ENCODE measurements around the gene SLFNL1.

SLFNL1 gene

GRCh38 chr1:41021526-41022308 lies at the start of gene SLFNL1:
Gene SLFNL1 (minus strand): TSS chr1:41021725. CDS start chr1:41020660, 1,065 bp downstream.
- H3K27me3 Mint-ChIP-seq, result no peaks in the 10 kb centered on the region

DNA sequence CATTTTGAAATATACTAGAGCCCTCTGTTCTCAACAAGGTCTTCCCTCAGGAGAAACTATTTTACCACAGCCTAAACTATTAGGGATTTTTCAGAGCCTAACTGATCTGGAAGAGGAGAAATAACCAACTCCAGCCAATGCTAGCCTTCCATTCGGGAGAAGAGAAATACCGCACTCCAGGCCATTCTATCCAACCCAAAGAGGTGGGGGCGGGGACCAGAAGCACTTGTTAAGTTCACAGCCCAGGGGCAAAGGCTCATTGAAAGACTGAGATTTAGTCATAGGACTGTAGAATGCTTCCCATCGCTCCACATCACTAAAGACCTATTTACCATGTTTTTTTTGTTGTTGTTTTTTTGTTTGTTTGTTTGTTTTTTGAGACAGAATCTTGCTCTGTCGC lies 35.4 kb upstream of the SLFNL1 start:
- H3K4me3 Mint-ChIP-seq, result no peak overlapping the region
- H3K27me3 Mint-ChIP-seq, result no peaks in the 10 kb centered on the region
- no peaks in the 10 kb centered on the region for H3K4me1 Mint-ChIP-seq (ENCODE audit: low read depth)

More at GRCh38 chr1:41021526-41022308, at the start of gene SLFNL1:
- no peaks in the 10 kb centered on the region for H3K9me3 Mint-ChIP-seq (ENCODE audit: low read depth)
- peak within 1 kb of the TSS; percentile 46 for H3K27ac Mint-ChIP-seq
- no peaks in the 10 kb centered on the region for H3K36me3 Mint-ChIP-seq
- peaks cover 6% of the 10 kb centered on the region for H3K4me1 Mint-ChIP-seq (ENCODE audit: low read depth)
- no peak within 1 kb of the TSS for H3K4me3 Mint-ChIP-seq

DNA sequence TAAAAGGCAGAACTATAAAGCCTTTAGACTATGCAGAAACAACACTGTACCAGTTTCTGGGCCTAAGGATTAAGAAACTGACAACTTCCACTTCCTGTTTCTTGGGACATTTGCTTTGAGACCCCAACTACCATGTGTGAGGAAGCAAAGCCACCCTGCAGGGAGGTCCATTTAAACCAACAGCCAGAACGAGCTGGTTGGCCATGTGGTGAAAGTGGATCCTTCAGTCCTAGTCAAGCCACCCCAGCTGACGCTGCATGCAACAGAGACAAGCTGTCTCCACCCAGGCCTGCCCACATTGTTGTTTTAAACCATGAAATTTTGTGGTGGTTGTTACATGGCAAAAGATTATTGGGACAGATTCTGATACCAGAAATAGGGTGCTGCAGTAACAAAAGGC lies 31.8 kb upstream of the SLFNL1 start:
- no peak overlapping the region for H3K4me3 Mint-ChIP-seq
- H3K27ac Mint-ChIP-seq, result no peak overlapping the region
- peaks cover 30% of the 10 kb centered on the region for H3K36me3 Mint-ChIP-seq
- H3K4me1 Mint-ChIP-seq (ENCODE audit: low read depth), result no peaks in the 10 kb centered on the region
- no peaks in the 10 kb centered on the region for H3K27me3 Mint-ChIP-seq
- H3K9me3 Mint-ChIP-seq (ENCODE audit: low read depth), result no peaks in the 10 kb centered on the region

More for the DNA sequence above, 35.4 kb upstream of the SLFNL1 start:
- H3K9me3 Mint-ChIP-seq (ENCODE audit: low read depth), result no peaks in the 10 kb centered on the region
- H3K36me3 Mint-ChIP-seq, result peaks cover 37% of the 10 kb centered on the region
- H3K27ac Mint-ChIP-seq, result no peak overlapping the region

DNA sequence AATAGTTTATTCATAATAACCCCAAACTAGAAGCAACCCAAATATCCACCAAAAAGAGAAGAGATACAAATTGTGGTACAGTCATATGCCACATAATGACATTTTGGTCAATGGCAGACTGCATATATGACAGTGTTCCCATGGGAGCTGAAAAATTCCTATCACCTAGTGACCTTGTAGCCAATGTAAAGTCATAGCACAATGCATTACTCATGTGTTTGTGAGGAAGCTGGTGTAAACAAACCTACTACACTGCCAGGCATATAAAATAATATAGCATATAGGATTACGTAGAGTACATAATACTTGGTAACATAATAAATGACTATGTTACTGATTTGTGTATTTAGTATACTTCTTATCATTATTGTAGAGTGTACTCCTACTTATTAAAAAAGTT lies 29.5 kb upstream of the SLFNL1 start:
- H3K36me3 Mint-ChIP-seq, result peaks cover 24% of the 10 kb centered on the region
- H3K9me3 Mint-ChIP-seq (ENCODE audit: low read depth), result no peaks in the 10 kb centered on the region
- H3K4me1 Mint-ChIP-seq (ENCODE audit: low read depth), result no peaks in the 10 kb centered on the region
- no peak overlapping the region for H3K4me3 Mint-ChIP-seq
- H3K27ac Mint-ChIP-seq, result no peak overlapping the region
- no peaks in the 10 kb centered on the region for H3K27me3 Mint-ChIP-seq

GRCh38 chr1:41048540-41048939 lies 27.0 kb upstream of the SLFNL1 start:
- no peak overlapping the region for H3K27ac Mint-ChIP-seq
- no peaks in the 10 kb centered on the region for H3K27me3 Mint-ChIP-seq
- no peaks in the 10 kb centered on the region for H3K9me3 Mint-ChIP-seq (ENCODE audit: low read depth)
- H3K4me1 Mint-ChIP-seq (ENCODE audit: low read depth), result peaks cover 6% of the 10 kb centered on the region
- H3K36me3 Mint-ChIP-seq, result peaks cover 22% of the 10 kb centered on the region
- H3K4me3 Mint-ChIP-seq, result no peak overlapping the region

DNA sequence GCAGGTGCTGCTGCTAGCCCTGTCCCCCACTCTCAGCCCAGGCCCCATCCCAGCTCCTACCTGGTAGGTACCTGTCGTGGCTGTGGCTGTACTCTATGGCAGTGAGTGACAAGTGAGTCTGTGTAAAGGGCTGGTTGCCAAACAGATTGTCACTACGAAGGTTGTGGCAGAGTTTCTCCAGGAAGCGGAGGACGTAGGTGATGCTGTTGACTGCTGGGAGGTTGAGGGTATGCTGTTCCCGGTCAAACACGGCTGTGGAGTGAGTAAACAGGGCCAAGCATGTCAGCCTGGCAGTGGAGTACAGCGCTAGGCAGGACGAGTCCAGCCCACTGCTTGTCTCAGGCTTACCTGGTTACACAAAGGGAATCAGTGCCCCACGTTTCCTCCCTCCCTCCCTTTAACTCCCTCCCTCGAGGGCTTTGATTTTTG lies 24.8 kb upstream of the SLFNL1 start:
- Mint-ChIP-seq H3K27me3 (no peaks in the 10 kb centered on the region), H3K27ac (no peak overlapping the region), H3K36me3 (peaks cover 17% of the 10 kb centered on the region), H3K4me1 (ENCODE audit: low read depth) (peaks cover 6% of the 10 kb centered on the region), H3K9me3 (ENCODE audit: low read depth) (no peaks in the 10 kb centered on the region), H3K4me3 (no peak overlapping the region)

GRCh38 chr1:41045740-41046139 lies 24.2 kb upstream of the SLFNL1 start:
- Mint-ChIP-seq H3K4me3 (no peak overlapping the region), H3K4me1 (ENCODE audit: low read depth) (peaks cover 6% of the 10 kb centered on the region), H3K27me3 (no peaks in the 10 kb centered on the region), H3K36me3 (peaks cover 17% of the 10 kb centered on the region), H3K27ac (no peak overlapping the region), H3K9me3 (ENCODE audit: low read depth) (no peaks in the 10 kb centered on the region)

- Mint-ChIP-seq H3K36me3 (peaks cover 14% of the 10 kb centered on the region), H3K4me1 (ENCODE audit: low read depth) (peaks cover 6% of the 10 kb centered on the region), H3K27ac (no peak overlapping the region), H3K27me3 (no peaks in the 10 kb centered on the region), H3K4me3 (no peak overlapping the region), H3K9me3 (ENCODE audit: low read depth) (no peaks in the 10 kb centered on the region)
These were observed 22.7 kb upstream of the SLFNL1 start for GRCh38 chr1:41044187-41044586.

GRCh38 chr1:41041614-41042270 lies 20.2 kb upstream of the SLFNL1 start:
- Mint-ChIP-seq H3K9me3 (ENCODE audit: low read depth) (no peaks in the 10 kb centered on the region), H3K36me3 (peaks cover 15% of the 10 kb centered on the region), H3K27ac (no peak overlapping the region), H3K4me3 (no peak overlapping the region), H3K27me3 (no peaks in the 10 kb centered on the region), H3K4me1 (ENCODE audit: low read depth) (peaks cover 6% of the 10 kb centered on the region)

DNA sequence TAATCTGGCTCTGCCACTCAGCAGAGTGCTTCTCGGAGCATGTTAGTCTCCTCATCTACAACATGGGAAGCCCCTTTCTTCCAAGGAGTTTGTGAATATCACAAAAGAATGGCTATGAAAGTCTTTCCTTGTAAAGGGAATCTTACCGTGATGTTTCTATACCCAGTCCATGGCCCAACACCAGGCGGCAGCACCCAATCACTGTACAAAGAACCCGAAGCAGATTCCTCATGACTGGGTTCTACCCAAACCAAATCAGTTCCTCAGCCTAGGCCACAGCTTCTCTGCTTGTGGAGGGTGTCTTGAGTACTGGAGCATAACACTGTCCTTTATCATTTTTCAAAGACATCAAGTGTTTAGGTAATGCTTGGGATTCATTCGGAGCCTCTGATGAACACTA lies 16.6 kb upstream of the SLFNL1 start:
- H3K27me3 Mint-ChIP-seq, result no peaks in the 10 kb centered on the region
- H3K4me3 Mint-ChIP-seq, result no peak overlapping the region
- H3K9me3 Mint-ChIP-seq (ENCODE audit: low read depth), result no peaks in the 10 kb centered on the region
- H3K36me3 Mint-ChIP-seq, result peaks cover 15% of the 10 kb centered on the region
- H3K4me1 Mint-ChIP-seq (ENCODE audit: low read depth), result no peaks in the 10 kb centered on the region
- no peak overlapping the region for H3K27ac Mint-ChIP-seq

DNA sequence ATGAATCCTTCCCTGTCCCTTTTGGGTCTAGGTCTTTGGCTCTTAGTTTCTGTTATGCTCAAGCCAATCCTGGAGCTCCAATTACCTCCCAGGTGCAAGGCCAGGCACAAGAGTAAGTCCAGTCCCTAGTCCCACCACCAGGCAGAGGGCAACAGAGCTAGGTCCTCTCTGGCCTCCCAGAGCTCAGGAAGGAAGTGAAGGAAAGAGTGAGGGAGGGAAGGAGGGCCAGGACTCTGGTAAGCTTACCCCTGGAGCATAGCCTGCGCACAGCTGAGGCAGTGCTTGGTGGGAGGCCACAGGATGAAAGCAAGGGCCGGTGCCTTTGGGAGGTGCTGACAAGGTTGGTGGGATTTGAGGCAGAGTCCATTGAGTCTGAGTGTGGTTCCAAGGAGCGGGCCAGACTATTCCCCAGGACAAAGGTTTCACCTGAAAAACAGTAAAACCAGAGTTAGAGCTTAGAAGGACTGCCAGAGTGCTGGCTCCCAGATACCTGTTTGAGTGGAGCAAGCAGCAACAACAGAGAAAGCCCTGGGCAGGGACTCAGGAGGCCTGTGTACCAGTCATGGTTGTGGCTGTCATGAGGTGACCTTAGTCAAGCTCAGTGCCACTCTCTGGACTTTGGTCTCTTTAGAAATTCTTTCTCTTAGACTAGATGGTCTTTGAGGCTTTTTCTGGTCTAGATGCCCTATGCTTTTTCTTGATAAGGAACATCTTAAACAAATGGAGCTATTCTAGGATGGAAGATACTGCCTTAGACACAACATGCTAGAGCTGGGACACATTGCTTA lies 15.8 kb upstream of the SLFNL1 start:
- H3K36me3 Mint-ChIP-seq, result peaks cover 17% of the 10 kb centered on the region
- H3K27me3 Mint-ChIP-seq, result no peaks in the 10 kb centered on the region
- H3K4me1 Mint-ChIP-seq (ENCODE audit: low read depth), result no peaks in the 10 kb centered on the region
- H3K4me3 Mint-ChIP-seq, result no peak overlapping the region
- no peaks in the 10 kb centered on the region for H3K9me3 Mint-ChIP-seq (ENCODE audit: low read depth)
- no peak overlapping the region for H3K27ac Mint-ChIP-seq

DNA sequence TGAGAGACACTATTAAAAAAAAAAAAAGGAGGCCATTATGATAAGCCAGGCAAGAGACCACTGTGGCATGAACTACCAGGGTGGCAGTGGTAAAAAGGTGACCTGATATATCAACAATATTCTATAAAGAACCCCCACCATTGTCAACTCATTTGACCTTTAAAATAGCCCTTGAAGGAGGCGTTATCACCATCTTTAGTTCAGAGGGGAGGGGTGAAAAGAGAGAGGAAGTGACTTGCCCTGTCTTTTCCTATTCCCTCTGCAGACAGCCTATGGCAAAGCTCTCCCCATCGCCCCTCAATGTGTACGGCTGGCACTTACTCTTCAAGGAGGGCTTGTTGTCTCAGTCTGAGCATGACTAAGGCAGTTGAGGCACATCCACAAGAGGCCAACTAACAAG lies 11.7 kb upstream of the SLFNL1 start:
- H3K9me3 Mint-ChIP-seq (ENCODE audit: low read depth), result no peaks in the 10 kb centered on the region
- H3K27ac Mint-ChIP-seq, result no peak overlapping the region
- no peaks in the 10 kb centered on the region for H3K27me3 Mint-ChIP-seq
- no peaks in the 10 kb centered on the region for H3K4me1 Mint-ChIP-seq (ENCODE audit: low read depth)
- no peak overlapping the region for H3K4me3 Mint-ChIP-seq
- H3K36me3 Mint-ChIP-seq, result peaks cover 21% of the 10 kb centered on the region

- Mint-ChIP-seq H3K27ac (no peak overlapping the region), H3K4me1 (ENCODE audit: low read depth) (no peaks in the 10 kb centered on the region), H3K36me3 (peaks cover 18% of the 10 kb centered on the region), H3K27me3 (no peaks in the 10 kb centered on the region), H3K4me3 (no peak overlapping the region), H3K9me3 (ENCODE audit: low read depth) (no peaks in the 10 kb centered on the region)
These were observed 10.6 kb upstream of the SLFNL1 start for GRCh38 chr1:41032147-41032546.

- Mint-ChIP-seq H3K4me1 (ENCODE audit: low read depth) (peaks cover 5% of the 10 kb centered on the region), H3K36me3 (peaks cover 18% of the 10 kb centered on the region), H3K9me3 (ENCODE audit: low read depth) (no peaks in the 10 kb centered on the region), H3K4me3 (no peak overlapping the region), H3K27me3 (no peaks in the 10 kb centered on the region), H3K27ac (no peak overlapping the region)
These were observed 9.5 kb upstream of the SLFNL1 start for GRCh38 chr1:41030872-41031616.
